GM12874 (cell line): Measurements from ENCODE around the gene AFF3.

Source experiments
- CTCF ChIP-seq: IDR thresholded peaks from 2 replicates; pipeline ENCODE4 v1.5.1; 2011; ENCODE audit warnings: low read depth, mild to moderate bottlenecking, control low read depth, low read length, moderate library complexity; ENCODE audit not compliant: insufficient read depth

The AFF3 gene

GRCh38 chr2:99831772-99832171, 310.6 kb downstream of the AFF3 start:
- TF ChIP-seq CTCF: no peak

- no peak for TF ChIP-seq CTCF
Measured at GRCh38 chr2:99827296-99827999, 314.9 kb downstream of the AFF3 start.

GRCh38 chr2:99825630-99826029, 316.8 kb downstream of the AFF3 start:
- TF ChIP-seq CTCF: no peak

GRCh38 chr2:99824758-99825157, 317.6 kb downstream of the AFF3 start:
- TF ChIP-seq CTCF: no peak

GRCh38 chr2:99822474-99823207, 319.7 kb downstream of the AFF3 start:
- no peak for TF ChIP-seq CTCF

- no peak for TF ChIP-seq CTCF
Measured at GRCh38 chr2:99821984-99822383, 320.4 kb downstream of the AFF3 start.

GRCh38 chr2:99821572-99821971, 320.8 kb downstream of the AFF3 start:
- TF ChIP-seq CTCF: no peak
